HCT116 (cell line): ENCODE results near the gene THRA. TPM values are rescaled to one million over a fixed set of nuclear protein-coding genes. Genes with fewer than 3 reads are reported as not detected.

Source experiments
- ATAC-seq: fragments of 200-7000 bp; cut with Tn5 transposase; 2 replicates; pipeline ENCODE4 v1.9.1; 2020; ENCODE audit warnings: mild to moderate bottlenecking, moderate library complexity
- BruUV-seq: library from RNA; stranded (reverse); fragments of 400-500 nt; replicated peaks from 2 replicates; lab custom pipeline; 2021; lab: Mats Ljungman, UMichigan
- CTCF ChIA-PET: fragments of 300-600 bp; sonication (Branson Sonifier 250); formaldehyde crosslinking; loops from one replicate; lab custom pipeline; 2021; ENCODE audit warnings: antibody characterized with exemption; lab: Charles Lee
- POLR2A ChIA-PET: fragments of 300-600, 350-600 bp; sonication (Branson Sonifier 250); formaldehyde crosslinking; loops from one replicate; lab custom pipeline; 2021; ENCODE audit warnings: antibody characterized with exemption; lab: Charles Lee
- RAD21 ChIA-PET, 2 experiments: fragments of 300-600 bp; sonication (Branson Sonifier 250); formaldehyde crosslinking; loops; one replicate each; lab custom pipeline; 2023; ENCODE audit warnings: low total read pairs in 2 of 2; ENCODE audit not compliant: uncharacterized antibody in 2 of 2, unreplicated experiment in 2 of 2, low non-redundant PET in 1 of 2; lab: Charles Lee
- DNase-seq: peaks from one replicate; pipeline ENCODE4 v3.0.0-alpha.2; 2010; ENCODE audit warnings: low read depth, low spot score
- H2AFZ ChIP-seq: fragments of 200-600 bp; shearing (Covaris generic), sonication (generic); 2 replicates; pipeline ENCODE4 v1.6.1; 2017; ENCODE audit warnings: low read depth, mixed run types, mixed read lengths, antibody characterized with exemption, low read length; ENCODE audit not compliant: poor library complexity, severe bottlenecking
- H3K27ac ChIP-seq: 2 replicates; pipeline ENCODE4 v1.5.1; 2012; ENCODE audit warnings: low read depth, low read length
- H3K27me3 ChIP-seq: fragments of 200-600 bp; sonication (generic); 2 replicates; pipeline ENCODE4 v1.6.1; 2016; ENCODE audit warnings: mixed run types, low read length, mixed read lengths; ENCODE audit not compliant: insufficient read depth
- H3K36me3 ChIP-seq, 2 experiments: fragments of 200-500 bp in 1 of 2; fragments of 200-600 bp in 1 of 2; sonication (Bioruptor generic) in 1 of 2; sonication (generic) in 1 of 2; 2 replicates each; pipeline versions ENCODE4 v1.5.1 to v1.6.1; 2014 to 2016; ENCODE audit warnings: low read length in 2 of 2, inconsistent platforms in 1 of 2, mixed read lengths in 1 of 2, mixed run types in 1 of 2; ENCODE audit not compliant: insufficient read depth in 2 of 2, control insufficient read depth in 1 of 2
- H3K4me1 ChIP-seq, 2 experiments: fragments of 200-600 bp in 1 of 2; sonication (generic) in 1 of 2; 2 replicates each; pipeline versions ENCODE4 v1.5.1 to v1.6.1; 2012 to 2017; ENCODE audit warnings: low read length in 2 of 2, inconsistent platforms in 1 of 2, mild to moderate bottlenecking in 1 of 2, mixed read lengths in 1 of 2, mixed run types in 1 of 2, moderate library complexity in 1 of 2; ENCODE audit not compliant: insufficient read depth in 2 of 2, control insufficient read depth in 1 of 2
- H3K4me2 ChIP-seq: fragments of 200-600 bp; sonication (generic); 2 replicates; pipeline ENCODE4 v1.6.1; 2017; ENCODE audit warnings: mixed run types, low read length, mixed read lengths
- H3K4me3 ChIP-seq, 2 experiments: fragments of 200-600 bp in 1 of 2; sonication (generic) in 1 of 2; replicated peaks in 1 of 2; 2 replicates each; pipeline ENCODE4 v1.5.1; 2011 to 2016; ENCODE audit warnings: low read length in 2 of 2, control low read depth in 1 of 2, low read depth in 1 of 2, mild to moderate bottlenecking in 1 of 2, mixed read lengths in 1 of 2, mixed run types in 1 of 2
- H3K79me2 ChIP-seq: fragments of 200-600 bp; sonication (generic); 2 replicates; pipeline ENCODE4 v1.6.1; 2017; ENCODE audit warnings: mild to moderate bottlenecking, mixed run types, low read length, moderate library complexity, mixed read lengths; ENCODE audit not compliant: insufficient read depth
- H3K9ac ChIP-seq: fragments of 200-600 bp; sonication (generic); 2 replicates; pipeline ENCODE4 v1.6.1; 2016; ENCODE audit warnings: low read length, mixed read lengths
- H3K9me2 ChIP-seq: fragments of 200-600 bp; sonication (generic), shearing (Covaris generic); 2 replicates; pipeline ENCODE4 v1.6.1; 2017; ENCODE audit warnings: mixed run types, mild to moderate bottlenecking, moderate library complexity; ENCODE audit not compliant: insufficient read depth
- H3K9me3 ChIP-seq, 2 experiments: fragments of 200-500 bp in 1 of 2; fragments of 200-600 bp in 1 of 2; sonication (Bioruptor generic) in 1 of 2; sonication (generic) in 1 of 2; 2 replicates each; pipeline ENCODE4 v1.6.1; 2014 to 2017; ENCODE audit warnings: low read length in 2 of 2, mixed read lengths in 2 of 2, inconsistent platforms in 1 of 2, low read depth in 1 of 2, mild to moderate bottlenecking in 1 of 2, mixed run types in 1 of 2, moderate library complexity in 1 of 2; ENCODE audit not compliant: control insufficient read depth in 1 of 2, insufficient read depth in 1 of 2
- H4K20me1 ChIP-seq: fragments of 200-600 bp; sonication (generic), shearing (Covaris generic); 2 replicates; pipeline ENCODE4 v1.6.1; 2017; ENCODE audit warnings: mixed run types, mild to moderate bottlenecking, moderate library complexity; ENCODE audit not compliant: insufficient read depth
- CTCF ChIP-seq, 3 experiments: fragments of 200-600 bp in 1 of 3; sonication (generic) in 1 of 3; IDR thresholded peaks in 2 of 3; conservative IDR thresholded peaks in 1 of 3; 2 replicates each; pipeline ENCODE4 v1.5.1; 2012 to 2017; ENCODE audit warnings: low read depth in 2 of 3, low read length in 2 of 3, antibody characterized with exemption in 1 of 3, borderline replicate concordance in 1 of 3, control low read depth in 1 of 3, mild to moderate bottlenecking in 1 of 3, mixed read lengths in 1 of 3, mixed run types in 1 of 3, moderate library complexity in 1 of 3; ENCODE audit not compliant: insufficient read depth in 1 of 3
- POLR2AphosphoS5 ChIP-seq: IDR thresholded peaks from 2 replicates; pipeline ENCODE4 v1.6.1; 2011; ENCODE audit warnings: mild to moderate bottlenecking, low read depth, low read length, moderate library complexity
- SRF ChIP-seq: IDR thresholded peaks from 2 replicates; pipeline ENCODE4 v1.6.1; 2012; ENCODE audit warnings: low read depth
- intact Hi-C: fragments of 100-400 bp; cut with micrococcal nuclease; formaldehyde crosslinking; loops from 2 replicates; pipeline ENCODE4 v1.10.0; 2022
- total RNA-seq: library from RNA; stranded (reverse); gene quantifications from one replicate; pipeline ENCODE4 v1.2.1, GENCODE V29; 2021; ENCODE audit not compliant: unreplicated experiment

Gene THRA
- total RNA-seq, 1 experiment from 2014 or later: 23.3 TPM

DNA sequence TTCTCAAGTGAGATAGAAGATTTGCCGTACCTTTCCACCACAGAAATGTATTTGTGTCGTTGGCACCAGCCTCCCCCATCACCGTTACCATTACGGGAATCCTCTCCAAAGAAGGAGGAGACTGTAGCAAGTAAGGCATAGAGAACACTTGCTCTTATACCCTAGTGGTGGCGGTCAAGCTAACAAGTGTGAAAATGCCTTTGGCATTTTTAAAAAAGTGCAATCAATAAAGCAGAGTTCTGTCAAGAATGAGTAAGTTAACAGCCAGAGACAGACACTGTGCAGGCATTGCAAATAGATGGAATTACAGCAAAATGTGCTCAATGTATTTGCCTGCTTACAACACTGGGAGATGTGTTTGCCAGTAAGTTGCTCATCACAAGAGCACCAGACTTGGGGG, 66.7 kb downstream of the THRA start:
- CTCF ChIA-PET: no interaction called here
- DNase-seq: no peak
- POLR2A ChIA-PET: interaction anchor here (1.4 kb wide), 1 partner anchor 16 kb away, joined by 3 read pairs; no protein-coding TSS in a partner anchor

More for the DNA sequence above, 66.7 kb downstream of the THRA start:
- intact Hi-C loops: no loop called here
- Histone ChIP-seq H3K36me3 (peaks cover 52 to 69% of the 10 kb centered on the region in 2 experiments), H3K9ac (no peak overlapping the region), H4K20me1 (no peaks in the 10 kb centered on the region), H3K4me3 (no peak overlapping the region), H3K9me3 (no peaks in the 10 kb centered on the region), H3K9me2 (no peaks in the 10 kb centered on the region), H2AFZ (no peak overlapping the region), H3K79me2 (peaks cover 43% of the 10 kb centered on the region), H3K4me1 (peaks cover 0 to 4% of the 10 kb centered on the region in 2 experiments; a peak in 2 of 4 replicates), H3K27ac (no peak overlapping the region), H3K4me2 (no peak overlapping the region), H3K27me3 (no peaks in the 10 kb centered on the region)
- no peak for ATAC-seq
- RAD21 ChIA-PET: interaction anchor here in 1 of 2 experiments (1.4 kb wide), 1 partner anchor 16 kb away, joined by 3 read pairs; no protein-coding TSS in a partner anchor
- no TSS peak for BruUV-seq
- TF ChIP-seq POLR2AphosphoS5 (no peak), SRF (no peak), CTCF (IDR thresholded peaks at IDR 0.05 in 2 of 3, conservative IDR thresholded peaks at IDR 0.05 in 1 of 3; ENCODE audit: borderline replicate concordance in 1 of 3, insufficient read depth in 1 of 3, low read depth in 2 of 3, low read length in 2 of 3) (0 out of 6 replicates have a peak, but pooled peaks of 1 of the 3 experiments have one; percentile 19)
- TF ChIP-seq, all 23 proteins: peak for 1
